ENCODE data around the gene TRIM33.

GRCh38 chr1:114446198-114446597, 64.8 kb downstream of the TRIM33 start:
- TF ChIP-seq CTCF (IDR thresholded peaks at IDR 0.05; ENCODE audit: low read length) (no peak), EZH2 (optimal IDR thresholded peaks at IDR 0.05; ENCODE audit: low read depth, low read length) (no peak), EZH2phosphoT487 (IDR thresholded peaks at IDR 0.05; ENCODE audit: low read length) (no peak)

All from MM.1S (cell line).